ENCODE results near the gene GRXCR2. TPM values are rescaled to one million over a fixed set of nuclear protein-coding genes. Genes with fewer than 3 reads are reported as not detected.

GRXCR2 gene
- total RNA-seq, 1 donor from 2014 or later, result not detected

Other genes starting within 250 kb of the GRXCR2 start
- gene PRELID2, start 37.7 kb downstream of the GRXCR2 start, total RNA-seq, result 3.3 TPM
- gene SH3RF2, start 63.6 kb upstream of the GRXCR2 start, total RNA-seq, result 18.0 TPM
- not detected for gene PLAC8L1, start 232.6 kb upstream of the GRXCR2 start, total RNA-seq

Measured in left lobe of liver (tissue), 1 donor.